Limb (tissue), 2 donors: ENCODE data around the gene FOSL1.
A peak's percentile ranks its signal among the peaks of the same experiment; 100 is the strongest.

Experiments
- DNase-seq, 2 donors: peaks; one replicate each; pipeline ENCODE4 v3.0.0-alpha.2; 2016; ENCODE audit errors: extremely low spot score in 2 of 2

FOSL1 gene

DNA sequence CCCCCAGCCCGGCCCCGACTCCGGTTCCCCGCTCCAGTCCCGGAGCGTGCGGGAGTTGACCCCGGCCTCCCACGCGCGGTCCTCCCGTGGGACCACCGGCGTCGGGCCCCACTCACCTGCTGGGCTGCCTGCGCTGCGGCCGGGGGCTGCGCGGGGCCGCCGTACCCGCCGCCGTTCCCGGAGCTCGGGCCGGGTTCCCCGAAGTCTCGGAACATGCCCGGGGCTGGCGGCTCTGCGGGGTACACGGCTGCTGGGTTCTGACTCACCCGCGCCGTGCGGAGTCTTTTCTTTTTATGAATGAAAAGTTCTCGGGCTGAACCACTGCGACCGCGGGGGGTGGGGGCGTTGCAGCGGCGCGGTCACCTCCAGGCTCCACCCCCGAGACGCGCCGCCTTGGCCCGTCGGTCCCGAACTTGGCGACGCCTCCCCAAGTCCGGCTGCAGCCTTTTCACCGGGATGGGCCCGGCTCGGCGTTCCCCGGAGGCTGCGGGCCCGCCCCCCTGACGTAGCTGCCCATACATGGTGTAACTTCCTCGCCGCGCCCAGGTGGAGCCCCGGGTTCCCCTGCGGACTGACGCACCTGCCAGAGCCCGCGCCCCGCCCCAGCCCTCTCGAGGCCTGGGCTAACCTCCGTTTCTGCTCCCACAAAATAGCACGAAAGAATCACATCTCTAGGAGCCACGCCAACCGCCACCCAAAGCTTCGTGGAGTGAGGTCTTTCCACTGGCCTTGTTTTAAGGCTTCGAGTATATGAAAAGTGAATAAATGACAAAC lies at the start of gene FOSL1:
TSS of gene FOSL1 (minus strand) at position 264 of the 774 bp plus-strand sequence. CDS start at position 215, 49 bp downstream.
- DNase-seq = peak; percentile 18 to 71

DNA sequence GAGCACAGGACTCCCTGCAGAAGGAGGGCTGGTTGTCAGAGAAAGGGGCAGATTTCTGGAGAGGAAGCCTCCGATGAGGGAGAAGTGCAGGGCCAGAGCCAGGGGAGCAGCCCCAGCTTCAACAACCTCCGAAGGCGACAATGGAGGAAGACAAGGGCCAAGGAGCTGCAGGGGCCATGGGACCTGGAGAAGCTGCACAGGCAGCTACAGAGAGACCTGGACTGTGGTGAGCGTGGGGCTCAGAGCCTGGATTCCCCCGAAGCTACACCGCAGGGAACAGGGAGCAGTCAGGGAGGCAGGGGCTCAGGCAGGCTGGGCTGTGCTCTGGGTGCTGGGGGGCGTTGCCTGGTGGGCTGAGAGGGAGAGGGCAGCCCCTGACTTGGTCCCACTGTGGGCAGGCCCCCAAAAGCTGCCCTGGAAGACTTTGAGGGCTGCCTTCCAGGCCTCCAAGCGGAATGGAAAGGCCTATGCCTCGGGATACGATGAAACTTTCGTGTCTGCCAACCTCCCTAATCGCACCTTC lies 47.5 kb upstream of the FOSL1 start:
- DNase-seq = no peak

DNA sequence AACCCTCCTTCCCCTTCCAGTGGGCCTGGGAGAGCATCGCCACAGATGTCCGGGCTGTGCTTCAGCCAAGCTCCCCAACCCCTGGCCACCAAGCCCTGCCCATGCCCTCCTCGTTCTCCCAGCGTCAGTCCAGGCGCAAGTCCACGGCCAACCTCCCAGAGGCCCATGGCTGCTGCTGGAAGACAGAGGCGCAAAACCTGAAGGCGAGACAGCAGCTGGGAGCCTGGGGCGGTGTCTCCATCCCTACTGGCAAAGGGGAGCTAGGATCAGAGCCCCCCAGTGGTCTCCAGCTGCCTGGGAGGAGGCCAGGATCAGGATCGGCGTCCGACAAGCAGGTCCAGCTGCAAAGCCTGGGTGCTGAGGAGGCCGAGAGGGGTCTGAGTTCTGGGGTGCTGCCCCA lies 46.9 kb upstream of the FOSL1 start:
- no peak for DNase-seq

DNA sequence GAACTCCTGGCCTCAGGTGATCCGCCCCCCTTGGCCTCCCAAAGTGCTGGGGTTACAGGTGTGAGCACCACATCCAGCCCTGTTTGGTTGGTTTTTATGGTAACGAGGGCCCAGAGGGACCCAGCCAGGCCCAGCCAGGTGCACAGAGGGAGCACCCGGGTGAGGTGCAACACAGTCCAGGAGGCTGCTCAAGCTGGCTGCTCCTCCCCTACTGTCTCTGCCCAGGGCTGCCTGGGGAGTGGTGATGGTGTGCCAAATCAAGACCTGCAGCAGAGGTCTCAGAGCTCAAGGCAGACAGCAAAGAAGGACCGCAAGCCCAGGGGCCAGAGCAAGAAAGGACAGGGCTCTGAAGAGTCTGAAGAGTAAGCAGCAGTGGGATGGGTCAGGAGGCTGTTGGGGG lies 46.5 kb upstream of the FOSL1 start:
- no peak for DNase-seq

DNA sequence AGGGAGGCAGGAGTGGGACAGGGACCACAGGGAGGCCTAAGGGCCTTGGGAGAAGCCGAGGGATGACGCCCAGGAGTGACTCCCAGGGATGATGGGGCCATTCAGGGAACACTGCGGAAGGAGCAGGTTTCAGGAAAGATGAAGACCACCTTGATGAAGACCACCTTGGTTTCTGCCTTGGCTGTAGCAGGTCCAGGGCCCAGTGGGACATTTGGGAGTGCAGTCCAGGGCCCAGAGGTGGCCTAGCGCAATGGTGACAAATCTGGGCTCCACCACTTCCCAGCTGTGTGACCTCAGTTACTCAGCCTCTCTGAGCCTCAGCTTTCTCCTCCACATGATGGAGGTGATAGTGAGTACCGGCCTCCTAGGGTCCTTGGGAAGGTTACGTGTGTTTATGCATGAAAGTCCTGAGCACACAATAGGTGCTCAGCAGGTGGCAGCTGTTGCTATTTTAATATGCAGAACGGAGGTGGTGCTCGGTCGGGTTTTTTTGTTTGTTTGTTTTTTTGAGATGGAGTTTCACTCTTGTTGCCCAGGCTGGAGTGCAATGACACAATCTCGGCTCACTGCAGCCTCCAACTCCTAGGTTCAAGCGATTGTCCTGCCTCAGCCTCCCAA lies 45.9 kb upstream of the FOSL1 start:
- no peak for DNase-seq

DNA sequence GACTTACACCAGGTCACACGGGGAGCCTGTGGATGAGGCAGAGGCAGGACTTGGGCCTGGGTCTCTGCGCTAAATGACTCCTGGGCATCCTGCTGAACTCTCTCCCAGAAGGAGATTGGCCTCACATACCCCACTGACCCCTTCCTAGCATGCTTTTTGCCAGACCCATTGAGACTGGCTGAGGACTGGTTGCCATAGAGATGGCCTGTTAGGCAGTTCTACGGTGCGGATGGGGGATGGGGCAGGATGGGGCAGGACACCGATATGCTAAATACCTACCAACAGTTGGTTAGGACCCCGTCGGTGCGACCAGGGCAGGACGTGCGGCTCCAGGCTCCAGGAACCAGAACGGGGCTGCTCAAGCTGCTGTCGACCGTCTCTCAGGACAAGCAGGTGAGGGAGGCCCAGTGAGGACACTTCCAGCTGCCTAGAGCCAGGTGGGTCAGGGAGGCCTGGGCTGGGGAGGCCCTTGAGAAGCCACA lies 45.3 kb upstream of the FOSL1 start, which contains the start of gene TSGA10IP:
TSS of gene TSGA10IP (plus strand) at position 51 of the 482 bp plus-strand sequence. CDS start at position 247, 196 bp downstream.
- no peak for DNase-seq

DNA sequence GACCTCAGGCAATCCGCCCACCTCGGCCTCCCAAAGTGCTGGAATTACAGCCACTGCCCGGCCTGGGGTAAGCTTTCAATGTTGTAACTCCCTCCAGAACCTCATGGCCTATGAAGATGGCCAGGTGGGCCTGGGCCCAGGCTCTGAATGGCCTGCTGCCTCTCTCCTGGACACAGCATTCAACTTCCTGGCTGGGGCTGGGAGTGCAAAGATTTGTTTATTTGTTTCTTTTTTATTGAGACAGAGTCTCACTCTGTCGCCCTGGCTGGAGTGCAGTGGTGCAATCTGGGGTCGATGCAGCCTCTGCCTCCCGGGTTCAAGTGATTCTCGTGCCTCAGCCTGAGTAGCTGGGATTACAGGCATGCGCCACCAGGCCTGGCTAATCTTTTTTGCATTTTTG lies 44.6 kb upstream of the FOSL1 start:
- no peak for DNase-seq

DNA sequence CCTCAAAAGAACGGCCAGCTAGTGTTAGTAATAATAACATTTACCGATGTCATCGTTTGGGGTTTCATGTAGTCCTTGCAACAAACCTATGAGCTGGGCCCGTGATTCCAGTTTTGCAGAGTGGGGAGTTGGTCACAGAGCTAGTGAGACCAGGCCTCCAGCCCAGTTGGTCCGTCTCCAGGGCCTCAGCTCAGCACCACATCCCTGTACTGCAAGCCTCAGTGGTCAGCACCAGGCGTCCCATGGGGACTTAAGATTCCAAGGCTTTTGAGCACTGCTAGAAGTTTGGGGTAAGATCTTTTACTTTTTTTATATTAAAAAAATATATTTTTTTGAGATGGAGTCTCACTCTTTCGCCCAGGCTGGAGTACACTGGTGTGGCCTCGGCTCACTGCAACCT lies 44.0 kb upstream of the FOSL1 start:
- no peak for DNase-seq

DNA sequence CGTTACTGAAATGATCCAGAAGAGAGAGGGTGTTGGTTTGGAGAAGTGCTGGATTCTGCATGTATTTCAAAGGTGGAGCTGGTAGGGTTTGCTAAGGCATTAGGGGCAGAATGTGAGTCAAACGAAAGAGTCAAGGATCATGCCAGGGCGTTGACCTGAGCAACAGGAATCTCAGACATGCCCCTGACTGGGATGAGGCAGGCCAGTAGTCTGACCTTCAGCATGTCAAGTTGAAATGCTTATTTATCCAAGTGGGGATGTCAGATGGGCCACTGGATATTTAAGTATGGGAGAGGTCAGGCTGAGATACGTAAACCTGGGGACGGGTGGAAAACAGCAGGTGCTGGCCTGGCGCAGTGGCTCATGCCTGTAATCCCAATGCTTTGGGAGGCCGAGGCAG lies 42.3 kb upstream of the FOSL1 start:
- DNase-seq = no peak

DNA sequence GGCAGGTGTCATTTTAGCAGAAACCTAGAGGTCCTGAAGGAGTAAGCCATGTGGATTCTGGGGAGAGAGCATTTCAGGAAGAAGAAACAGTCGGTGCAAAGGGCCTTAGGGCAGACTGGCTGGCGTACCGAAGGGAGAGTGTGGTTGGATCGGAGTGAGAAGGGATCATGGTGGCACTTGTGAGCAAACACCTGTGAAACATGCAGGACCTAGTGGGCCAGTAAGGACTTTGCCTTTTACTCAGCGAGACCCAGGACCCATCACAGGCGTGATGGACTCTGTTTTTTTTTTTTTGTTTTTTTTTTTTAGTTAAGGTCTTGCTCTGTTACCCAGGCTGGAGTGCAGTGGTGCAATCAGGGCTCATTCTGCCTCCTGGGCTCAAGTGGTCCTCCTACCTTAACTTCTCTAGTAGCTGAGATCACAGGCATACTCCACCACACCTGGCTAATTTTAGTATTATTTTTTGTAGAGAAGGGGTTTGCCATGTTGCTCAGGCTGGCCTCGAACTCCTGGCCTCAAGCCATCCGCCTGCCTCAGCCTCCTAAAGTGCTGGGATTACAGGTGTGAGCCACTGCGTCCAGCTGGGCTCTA lies 41.6 kb upstream of the FOSL1 start:
- DNase-seq = no peak

DNA sequence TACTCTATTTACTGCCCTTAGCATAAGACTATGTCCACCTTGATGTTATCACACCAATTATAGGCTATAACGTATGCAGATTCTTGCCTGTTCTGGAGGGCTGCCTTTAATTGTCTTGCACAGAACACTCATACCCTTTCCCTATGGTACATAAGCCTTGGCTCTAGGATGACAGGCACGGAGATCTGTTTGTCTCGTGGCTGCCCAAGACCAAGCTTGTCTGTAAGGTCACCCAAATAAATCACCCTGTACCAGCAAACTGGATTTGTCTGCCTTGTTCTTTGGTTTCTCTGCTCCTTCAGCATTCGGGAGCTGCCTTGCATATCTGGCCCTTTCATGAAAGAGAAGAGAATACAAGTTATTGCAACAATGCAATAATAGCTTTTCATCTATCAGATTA lies 37.6 kb upstream of the FOSL1 start:
- no peak for DNase-seq

DNA sequence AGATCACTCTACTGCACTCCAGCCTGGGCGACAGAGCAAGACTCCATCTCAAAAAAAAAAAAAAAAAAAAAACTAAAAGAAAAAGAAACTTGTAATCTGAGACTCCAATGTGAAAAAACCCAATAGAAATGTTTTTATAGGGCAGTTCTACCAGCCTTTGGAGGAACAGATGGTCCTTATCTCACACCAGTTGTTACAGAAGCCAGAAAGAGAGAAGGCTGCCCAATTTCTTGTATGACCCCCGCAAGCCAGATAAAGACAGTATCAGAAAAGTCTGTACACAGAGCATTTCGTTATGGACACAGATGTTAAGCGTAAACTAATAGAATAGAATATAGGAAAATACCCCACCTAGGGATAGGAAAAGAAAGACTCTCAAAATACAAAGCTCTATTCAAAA lies 33.8 kb upstream of the FOSL1 start:
- DNase-seq = peak in 1 of 2 donors; percentile 21

DNA sequence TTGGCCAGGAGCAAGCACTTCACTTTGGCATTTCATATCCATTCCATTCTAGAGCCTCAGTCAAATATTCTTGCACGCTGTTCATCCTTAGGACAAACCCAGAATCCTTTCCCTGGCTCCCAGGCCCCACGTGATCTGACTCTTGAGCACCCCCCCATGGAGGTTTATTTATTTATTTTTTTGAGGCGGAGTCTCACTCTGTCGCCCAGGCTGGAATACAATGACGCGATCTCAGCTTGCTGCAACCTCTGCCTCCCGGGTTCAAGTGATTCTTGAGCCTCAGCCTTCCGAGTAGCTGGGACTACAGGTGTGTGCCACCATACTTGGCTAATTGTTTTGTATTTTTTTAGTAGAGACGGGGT lies 32.4 kb upstream of the FOSL1 start:
- no peak for DNase-seq

DNA sequence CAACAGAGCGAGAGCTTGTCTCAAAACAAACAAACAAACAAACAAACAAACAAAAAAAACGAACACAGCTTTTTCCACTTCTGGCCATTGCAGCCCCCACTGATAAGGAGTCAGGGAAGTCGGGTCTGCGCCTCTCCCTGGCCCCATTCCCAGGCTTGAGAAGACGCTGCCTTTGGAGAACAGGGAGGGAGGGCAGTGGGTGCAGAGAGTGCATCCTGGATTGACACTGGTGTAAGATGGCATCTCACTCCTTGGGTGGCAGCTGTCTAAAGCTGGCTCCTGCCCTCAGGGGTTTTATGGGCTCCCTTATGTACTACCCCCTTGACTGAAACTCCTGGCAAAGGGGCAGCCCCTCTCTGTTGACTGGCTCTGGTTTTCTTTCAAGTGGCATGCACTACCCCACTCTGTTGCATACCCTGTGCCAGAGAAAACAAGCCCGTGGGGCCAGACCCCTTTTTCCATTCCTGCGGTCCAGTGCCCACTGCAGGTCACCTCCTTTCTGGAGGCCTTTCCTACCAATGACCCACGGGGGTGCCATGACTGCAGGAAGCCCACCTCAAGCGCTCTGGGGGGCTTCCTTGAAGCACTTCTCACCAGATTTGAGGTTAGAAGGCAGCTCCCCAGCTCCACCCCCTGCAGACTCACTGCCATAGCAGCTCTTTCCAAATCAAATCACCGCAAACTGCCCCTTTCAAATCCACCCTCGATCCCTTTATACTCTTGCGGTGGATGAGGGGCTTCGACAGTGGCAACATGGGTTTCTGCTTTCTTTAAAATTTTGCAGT lies 31.8 kb upstream of the FOSL1 start:
- no peak for DNase-seq

DNA sequence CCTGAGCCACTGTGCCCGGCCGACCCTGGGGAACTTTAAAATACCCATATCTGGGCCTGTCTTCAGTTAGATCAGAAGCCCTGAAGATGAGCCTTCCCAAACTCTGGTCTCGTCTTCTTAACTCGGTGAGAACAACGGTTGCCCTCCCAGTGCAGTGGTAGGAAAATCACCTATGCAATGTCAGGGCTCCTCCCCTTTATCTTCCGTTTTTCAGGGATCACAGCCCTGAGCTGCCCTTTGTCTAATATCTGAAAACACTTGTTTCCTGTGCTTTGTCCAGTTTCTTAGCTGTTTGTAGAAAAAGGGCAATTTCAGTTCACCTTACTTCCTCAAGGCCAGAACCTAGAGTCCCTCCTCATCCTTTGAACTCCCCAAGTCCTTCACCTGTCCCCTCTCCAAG lies 28.5 kb upstream of the FOSL1 start:
- DNase-seq = no peak

DNA sequence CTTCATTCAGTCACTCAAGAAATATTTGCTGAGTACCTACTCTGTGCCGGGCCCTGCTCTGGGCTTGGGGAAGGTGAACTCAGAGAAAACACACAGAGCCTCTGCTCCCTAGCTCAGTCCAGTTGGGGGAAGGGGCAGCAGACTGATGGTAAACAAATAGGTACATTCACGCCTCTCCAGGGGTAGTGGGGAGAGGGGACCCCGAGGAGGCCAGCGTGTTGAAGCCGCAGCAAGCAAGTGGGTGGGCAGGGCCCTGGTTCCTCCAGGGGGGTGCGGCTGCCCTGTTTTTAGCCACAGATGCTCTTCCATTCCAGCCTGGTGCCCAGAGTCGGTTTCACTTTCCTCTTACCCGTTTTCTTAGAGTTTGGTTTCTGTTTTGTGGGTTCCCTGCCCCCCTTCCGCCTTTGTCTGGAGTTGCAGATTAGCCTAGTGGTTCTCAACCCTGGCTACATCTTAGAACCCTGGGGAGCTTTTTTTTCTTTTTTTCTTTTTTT lies 27.8 kb upstream of the FOSL1 start:
- DNase-seq = no peak

DNA sequence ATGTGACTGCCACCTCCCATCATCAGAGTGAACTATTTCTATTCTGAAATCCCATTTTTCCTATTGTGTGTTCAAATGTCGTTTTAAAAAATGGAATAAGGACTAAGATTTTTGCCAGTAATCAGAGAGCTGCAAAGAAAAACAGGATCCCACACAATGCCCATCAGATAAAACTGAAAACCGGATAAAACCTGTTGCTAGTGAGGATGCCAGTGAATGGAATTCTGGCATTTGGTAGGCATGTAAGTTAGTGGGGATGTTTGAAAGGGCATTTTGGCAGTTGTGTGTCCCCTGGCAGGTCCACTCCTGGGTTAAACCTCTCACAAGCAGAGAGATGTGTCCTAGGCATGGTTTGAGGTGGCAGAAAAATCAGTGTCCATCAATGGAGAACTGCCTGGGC lies 25.2 kb upstream of the FOSL1 start:
- DNase-seq = no peak

DNA sequence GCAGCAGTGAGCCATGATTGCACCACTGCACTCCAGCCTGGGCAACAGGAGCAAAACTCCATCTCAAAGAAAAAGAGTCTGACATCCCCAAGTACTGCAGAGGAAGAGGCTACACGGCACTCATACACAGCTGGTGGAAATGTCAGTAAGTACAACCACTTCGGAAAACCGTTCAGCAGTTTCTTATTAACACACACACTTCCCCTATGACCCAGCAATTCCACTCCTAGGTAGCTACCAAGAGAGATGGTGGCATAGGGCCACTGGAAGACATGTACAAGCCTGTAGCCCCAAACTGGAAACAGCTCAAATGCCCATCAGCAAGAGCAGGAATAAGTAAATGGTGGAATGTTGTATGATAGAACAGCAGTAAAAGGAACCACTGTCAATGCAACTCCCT lies 22.4 kb upstream of the FOSL1 start:
- DNase-seq = no peak

DNA sequence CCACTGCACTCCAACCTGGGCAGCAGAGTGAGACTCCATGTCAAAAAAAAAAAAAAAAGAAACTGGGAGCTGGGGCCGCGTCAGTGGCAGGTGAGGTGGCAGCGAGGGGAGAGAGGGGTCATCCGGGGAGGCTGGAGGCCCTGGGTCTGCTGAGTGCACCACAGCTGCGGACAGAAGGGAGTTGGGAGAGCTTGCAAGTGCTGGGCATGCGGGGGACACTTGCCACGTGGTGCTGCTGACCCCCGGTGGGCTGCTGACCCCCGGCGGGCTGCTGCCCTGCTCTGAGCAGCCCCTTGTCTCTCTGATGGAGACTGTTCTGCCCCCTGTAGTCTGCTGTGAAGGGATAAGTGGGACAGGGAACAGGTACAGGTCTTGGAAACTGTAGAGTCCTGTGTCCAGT lies 21.7 kb upstream of the FOSL1 start:
- DNase-seq = no peak

DNA sequence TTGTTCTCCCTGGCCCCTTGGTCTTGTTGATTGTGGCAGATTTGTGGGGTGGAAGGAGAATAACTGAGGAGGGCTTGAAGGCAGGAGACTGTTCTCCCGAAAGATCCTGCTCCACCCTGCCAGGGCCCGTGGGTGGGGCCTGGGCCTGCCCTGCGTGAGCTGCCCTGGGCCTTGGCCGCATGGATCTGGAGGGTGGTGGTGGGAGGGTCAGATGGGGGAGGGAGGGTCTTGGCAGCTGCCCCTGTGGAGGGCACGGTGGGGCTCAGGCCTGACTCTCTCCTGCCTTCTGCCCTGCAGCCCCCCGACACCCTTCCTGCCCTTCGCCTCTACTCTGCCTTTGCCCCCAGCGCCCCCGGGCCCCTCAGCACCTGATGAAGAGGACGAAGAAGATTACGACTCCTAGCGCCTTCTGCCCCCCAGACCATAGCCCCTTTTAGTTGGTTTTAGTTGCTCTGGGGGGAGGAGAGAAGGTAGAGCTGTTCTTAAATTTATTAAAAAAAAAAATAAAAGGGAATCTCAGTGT lies 20.9 kb upstream of the FOSL1 start:
- no peak for DNase-seq

DNA sequence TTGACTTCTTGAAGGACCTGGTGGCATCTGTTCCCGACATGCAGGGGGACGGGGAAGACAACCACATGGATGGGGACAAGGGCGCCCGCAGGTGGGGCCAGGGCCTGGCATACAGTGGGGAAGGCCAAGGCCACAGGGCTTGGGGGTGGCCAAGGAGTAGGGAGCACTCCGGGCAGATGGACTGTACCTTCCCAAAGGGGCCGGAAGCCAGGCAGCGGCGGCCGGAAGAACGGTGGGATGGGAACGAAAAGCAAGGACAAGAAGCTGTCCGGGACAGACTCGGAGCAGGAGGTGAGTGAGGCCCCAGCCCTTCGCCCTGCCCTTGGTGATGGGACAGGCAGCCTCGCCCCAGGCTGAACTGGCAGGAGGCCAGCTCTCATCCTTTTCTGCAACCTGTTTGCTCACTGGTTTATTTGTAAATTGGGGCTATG lies 20.2 kb upstream of the FOSL1 start:
- no peak for DNase-seq
